DOHH2 (cell line): ENCODE results near the gene MBD5.

Experiments used
- CTCF ChIP-seq: fragments of 200-600 bp; sonication (generic); IDR thresholded peaks from one replicate; pipeline ENCODE4 v1.5.1; 2014; ENCODE audit warnings: antibody characterized with exemption, mild to moderate bottlenecking, low read depth, low read length; ENCODE audit not compliant: poor library complexity, severe bottlenecking
- EZH2phosphoT487 ChIP-seq: fragments of 200-600 bp; sonication (generic); IDR thresholded peaks from 2 replicates; pipeline ENCODE4 v1.6.1; 2017; ENCODE audit warnings: borderline replicate concordance, mild to moderate bottlenecking, antibody characterized with exemption, low read length, moderate library complexity, mixed read lengths

DNA sequence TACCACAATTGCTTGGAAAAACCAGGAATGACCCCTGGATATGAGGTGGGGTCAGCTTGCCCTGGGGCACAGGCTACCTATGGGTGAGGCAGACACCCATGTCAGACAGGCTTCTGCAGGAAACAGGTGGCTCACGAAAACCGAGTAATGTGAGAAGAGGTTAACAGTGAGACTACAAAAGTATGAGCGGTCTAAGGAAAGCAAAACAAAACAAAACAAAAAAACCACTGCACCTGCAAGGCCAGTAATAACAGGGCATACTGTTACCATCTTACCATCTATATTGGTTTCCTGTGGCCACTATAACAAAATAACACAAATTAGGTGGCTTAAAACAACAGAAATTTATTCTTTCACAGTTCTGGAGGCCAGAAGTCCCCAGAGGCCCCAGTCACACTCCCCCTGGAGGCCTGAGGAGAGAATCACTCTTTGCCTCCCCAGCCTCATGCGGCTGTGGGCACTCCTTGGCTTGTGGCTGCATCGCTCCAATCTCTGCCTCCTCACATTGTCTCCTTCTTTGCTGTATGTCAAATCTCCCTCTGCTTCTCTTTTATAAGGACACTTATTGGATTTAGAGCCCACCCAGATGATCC, 537.0 kb downstream of the MBD5 start:
- peak; percentile 58 for TF ChIP-seq CTCF
- TF ChIP-seq EZH2phosphoT487: no peak
